PC-3 (cell line): ENCODE results near the gene RNF17. TPM values are rescaled to one million over a fixed set of nuclear protein-coding genes. Genes with fewer than 3 reads are reported as not detected.

Source experiments
- ATAC-seq: fragments of 200-7000 bp; cut with Tn5 transposase; 2 replicates; pipeline ENCODE4 v1.9.1; 2020; ENCODE audit warnings: mild to moderate bottlenecking, moderate library complexity
- BruUV-seq: library from RNA; stranded (reverse); fragments of 400-500 nt; replicated peaks from 2 replicates; lab custom pipeline; 2021; lab: Mats Ljungman, UMichigan
- CTCF ChIA-PET: fragments of 300-600 bp; sonication (Branson Sonifier 250); formaldehyde crosslinking; loops from one replicate; lab custom pipeline; 2022; ENCODE audit warnings: antibody characterized with exemption; lab: Charles Lee
- POLR2A ChIA-PET: fragments of 300-600 bp; sonication (Branson Sonifier 250); formaldehyde crosslinking; loops from one replicate; lab custom pipeline; 2022; ENCODE audit warnings: antibody characterized with exemption; ENCODE audit not compliant: unreplicated experiment; lab: Charles Lee
- DNase-seq: peaks from one replicate; pipeline ENCODE4 v3.0.0-alpha.2; 2015
- H2AFZ ChIP-seq: fragments of 300-600 bp; sonication (generic); 2 replicates; pipeline ENCODE4 v1.6.0; 2016; ENCODE audit warnings: antibody characterized with exemption, low read length
- H3F3A ChIP-seq: fragments of 300-600 bp; sonication (generic); one replicate; pipeline ENCODE4 v1.6.0; 2017; ENCODE audit warnings: antibody characterized with exemption, low read length, control low read depth, mild to moderate bottlenecking; ENCODE audit not compliant: unreplicated experiment
- H3K27ac ChIP-seq: fragments of 300-600 bp; sonication (generic); 2 replicates; pipeline ENCODE4 v1.5.1; 2016; ENCODE audit warnings: mild to moderate bottlenecking, low read length
- H3K27me3 ChIP-seq: fragments of 300-600 bp; sonication (generic); 2 replicates; pipeline ENCODE4 v1.6.1; 2016; ENCODE audit warnings: low read length, mixed read lengths
- H3K36me3 ChIP-seq: fragments of 300-600 bp; sonication (generic); 2 replicates; pipeline ENCODE4 v1.6.1; 2016; ENCODE audit warnings: low read depth, mixed run types, low read length, mixed read lengths
- H3K4me1 ChIP-seq: fragments of 300-600 bp; sonication (generic); 2 replicates; pipeline ENCODE4 v1.5.1; 2016; ENCODE audit warnings: low read length; ENCODE audit not compliant: insufficient read depth
- H3K4me2 ChIP-seq: fragments of 300-600 bp; sonication (generic); 2 replicates; pipeline ENCODE4 v1.6.0; 2016; ENCODE audit warnings: low read length
- H3K4me3 ChIP-seq: fragments of 300-600 bp; sonication (generic); 2 replicates; pipeline ENCODE4 v1.5.1; 2016; ENCODE audit warnings: mild to moderate bottlenecking, low read length, mixed read lengths
- H3K79me2 ChIP-seq: fragments of 300-600 bp; sonication (generic); 2 replicates; pipeline ENCODE4 v1.6.1; 2017; ENCODE audit warnings: low read length, mixed read lengths
- H3K9ac ChIP-seq: fragments of 300-600 bp; sonication (generic); 2 replicates; pipeline ENCODE4 v1.6.0; 2016; ENCODE audit warnings: mild to moderate bottlenecking, low read length
- H3K9me2 ChIP-seq: fragments of 300-600 bp; sonication (generic); replicated peaks from 2 replicates; pipeline ENCODE4 v1.6.1; 2016; ENCODE audit warnings: mixed run types, low read length, mixed read lengths
- H3K9me3 ChIP-seq: fragments of 300-600 bp; sonication (generic); 2 replicates; pipeline ENCODE4 v1.6.1; 2016; ENCODE audit warnings: low read length, mixed read lengths
- H4K20me1 ChIP-seq: fragments of 300-600 bp; sonication (generic); 2 replicates; pipeline ENCODE4 v1.6.1; 2016; ENCODE audit warnings: low read length, mixed read lengths
- EZH2 ChIP-seq: fragments of 300-600 bp; sonication (generic); IDR thresholded peaks from one replicate; pipeline ENCODE4 v1.6.1; 2017; ENCODE audit warnings: antibody characterized with exemption, mild to moderate bottlenecking, low read length; ENCODE audit not compliant: unreplicated experiment
- EZH2phosphoT487 ChIP-seq: fragments of 300-600 bp; sonication (generic); IDR thresholded peaks from 2 replicates; pipeline ENCODE4 v1.6.1; 2018; ENCODE audit warnings: mild to moderate bottlenecking, antibody characterized with exemption, low read length, borderline replicate concordance
- intact Hi-C: fragments of 100-400 bp; cut with micrococcal nuclease; formaldehyde crosslinking; loops from 2 replicates; pipeline ENCODE4 v1.9.0; 2023
- total RNA-seq: library from RNA; depleted of rRNA; stranded (reverse); fragments of >200 nt; gene quantifications from 2 replicates; pipeline ENCODE4 v1.2.3, GENCODE V29; 2014
- TF ChIP-seq, protein P1 (sequence below): fragments of 300-600 bp; sonication (generic); conservative IDR thresholded peaks from 2 replicates; pipeline ENCODE4 v1.5.1; 2017; ENCODE audit warnings: antibody characterized with exemption, low read depth, mild to moderate bottlenecking, low read length

Gene RNF17
- total RNA-seq, 1 experiment from 2014 or later = not detected

DNA sequence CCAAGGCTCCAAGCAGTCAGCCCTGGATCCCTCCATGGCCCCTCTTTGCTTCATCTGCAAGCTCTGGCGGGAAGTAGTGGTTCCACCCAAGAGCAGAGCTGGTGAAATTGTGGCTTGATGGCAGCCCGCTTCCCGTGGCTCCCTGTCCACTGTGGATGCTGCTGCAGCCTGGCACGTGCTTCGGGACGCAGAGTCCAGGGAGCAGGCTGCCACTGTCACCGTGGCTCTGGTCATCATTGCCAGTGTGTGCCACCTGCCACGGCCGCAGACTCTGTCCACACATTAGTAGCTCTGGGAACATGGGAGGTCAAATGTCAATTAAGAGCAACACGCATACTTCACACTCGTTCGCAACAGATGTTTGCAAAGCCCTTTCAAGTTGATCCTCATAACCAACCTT, 40.8 kb upstream of the RNF17 start:
- Histone ChIP-seq H3K9ac (no peak overlapping the region), H4K20me1 (no peaks in the 10 kb centered on the region), H3K27me3 (peaks cover 60% of the 10 kb centered on the region), H3K4me2 (no peak overlapping the region), H3K79me2 (no peaks in the 10 kb centered on the region), H3K9me2 (no peaks in the 10 kb centered on the region), H3K27ac (no peak overlapping the region), H3K36me3 (no peaks in the 10 kb centered on the region), H3K9me3 (no peaks in the 10 kb centered on the region), H3F3A (no peaks in the 10 kb centered on the region), H3K4me1 (no peaks in the 10 kb centered on the region), H2AFZ (no peak overlapping the region), H3K4me3 (no peak overlapping the region)
- no peak for DNase-seq
- POLR2A ChIA-PET = no interaction called here
- CTCF ChIA-PET = no interaction called here
- TF ChIP-seq EZH2phosphoT487 (no peak), EZH2 (no peak)
- TF ChIP-seq, protein P1, sequence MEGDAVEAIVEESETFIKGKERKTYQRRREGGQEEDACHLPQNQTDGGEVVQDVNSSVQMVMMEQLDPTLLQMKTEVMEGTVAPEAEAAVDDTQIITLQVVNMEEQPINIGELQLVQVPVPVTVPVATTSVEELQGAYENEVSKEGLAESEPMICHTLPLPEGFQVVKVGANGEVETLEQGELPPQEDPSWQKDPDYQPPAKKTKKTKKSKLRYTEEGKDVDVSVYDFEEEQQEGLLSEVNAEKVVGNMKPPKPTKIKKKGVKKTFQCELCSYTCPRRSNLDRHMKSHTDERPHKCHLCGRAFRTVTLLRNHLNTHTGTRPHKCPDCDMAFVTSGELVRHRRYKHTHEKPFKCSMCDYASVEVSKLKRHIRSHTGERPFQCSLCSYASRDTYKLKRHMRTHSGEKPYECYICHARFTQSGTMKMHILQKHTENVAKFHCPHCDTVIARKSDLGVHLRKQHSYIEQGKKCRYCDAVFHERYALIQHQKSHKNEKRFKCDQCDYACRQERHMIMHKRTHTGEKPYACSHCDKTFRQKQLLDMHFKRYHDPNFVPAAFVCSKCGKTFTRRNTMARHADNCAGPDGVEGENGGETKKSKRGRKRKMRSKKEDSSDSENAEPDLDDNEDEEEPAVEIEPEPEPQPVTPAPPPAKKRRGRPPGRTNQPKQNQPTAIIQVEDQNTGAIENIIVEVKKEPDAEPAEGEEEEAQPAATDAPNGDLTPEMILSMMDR = no peak
- intact Hi-C loops = no loop called here
- no peak for ATAC-seq
- no TSS peak for BruUV-seq

DNA sequence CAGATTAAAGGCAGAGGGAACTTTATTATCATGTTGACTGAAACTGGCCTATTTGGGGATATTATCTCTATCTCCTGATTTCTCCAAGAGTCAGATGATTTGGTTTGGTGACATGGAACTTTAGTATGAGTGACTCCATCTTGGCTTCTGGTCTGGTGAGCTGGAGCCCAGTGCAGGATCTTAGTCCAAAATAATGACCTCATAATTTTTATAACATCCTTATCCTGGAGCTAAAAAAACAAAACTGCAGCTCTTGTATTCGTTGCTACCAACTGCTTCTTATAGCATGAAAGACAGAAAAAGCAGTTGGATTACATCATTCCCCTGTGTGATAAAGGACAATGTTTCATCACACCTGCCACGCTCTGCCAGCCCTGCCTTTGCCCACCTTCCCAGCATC, 39.3 kb upstream of the RNF17 start:
- Histone ChIP-seq H3K4me1 (no peaks in the 10 kb centered on the region), H2AFZ (no peak overlapping the region), H3K36me3 (no peaks in the 10 kb centered on the region), H3K27ac (no peak overlapping the region), H3K4me2 (no peak overlapping the region), H4K20me1 (no peaks in the 10 kb centered on the region), H3K9me3 (no peaks in the 10 kb centered on the region), H3K27me3 (peaks cover 46% of the 10 kb centered on the region), H3K9ac (no peak overlapping the region), H3K79me2 (no peaks in the 10 kb centered on the region), H3K9me2 (no peaks in the 10 kb centered on the region), H3F3A (no peaks in the 10 kb centered on the region), H3K4me3 (no peak overlapping the region)
- intact Hi-C loops = loop anchor here (5.0 kb wide), 1 partner anchor 32 kb away; no protein-coding TSS in a partner anchor
- DNase-seq (no peak), ATAC-seq (no peak)
- ChIA-PET CTCF (no interaction called here), POLR2A (no interaction called here)
- no TSS peak for BruUV-seq
- TF ChIP-seq, protein P1 = no peak
- TF ChIP-seq EZH2phosphoT487 (no peak), EZH2 (no peak)

DNA sequence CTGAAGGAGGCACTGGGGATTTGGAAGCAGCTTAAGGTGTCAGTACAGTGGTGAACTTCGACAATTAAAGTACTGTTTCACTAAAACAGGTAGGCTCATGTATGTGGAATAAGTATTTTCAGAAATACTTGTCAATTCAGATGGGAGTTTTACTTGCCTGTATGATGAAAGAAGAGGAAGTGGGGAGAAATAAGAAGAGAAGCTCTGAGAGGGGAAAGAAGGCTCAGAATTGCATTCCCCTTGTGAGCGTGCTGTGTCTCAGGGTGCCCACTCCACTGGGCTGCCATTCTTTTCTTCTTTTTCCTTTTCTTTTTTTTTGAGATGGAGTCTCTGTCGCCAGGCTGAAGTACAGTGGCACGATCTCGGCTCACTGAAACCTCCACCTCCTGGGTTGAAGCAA, 38.6 kb upstream of the RNF17 start:
- no peak for TF ChIP-seq EZH2
- no peak for TF ChIP-seq EZH2phosphoT487
- TF ChIP-seq, protein P1 = no peak
- DNase-seq = no peak
- H3K9ac ChIP-seq = no peak overlapping the region
- H3K27ac ChIP-seq = no peak overlapping the region
- BruUV-seq = no TSS peak
- H3F3A ChIP-seq = no peaks in the 10 kb centered on the region
- H3K4me2 ChIP-seq = no peak overlapping the region
- H3K27me3 ChIP-seq = peaks cover 40% of the 10 kb centered on the region
- H3K4me3 ChIP-seq = no peak overlapping the region
- intact Hi-C loops = loop anchor here (5.0 kb wide), 1 partner anchor 33 kb away; no protein-coding TSS in a partner anchor
- CTCF ChIA-PET = no interaction called here
- H3K36me3 ChIP-seq = no peaks in the 10 kb centered on the region
- H3K9me2 ChIP-seq = no peaks in the 10 kb centered on the region
- H3K9me3 ChIP-seq = no peaks in the 10 kb centered on the region
- no peak for ATAC-seq
- no peak overlapping the region for H2AFZ ChIP-seq
- POLR2A ChIA-PET = no interaction called here
- H3K79me2 ChIP-seq = no peaks in the 10 kb centered on the region
- no peaks in the 10 kb centered on the region for H3K4me1 ChIP-seq
- H4K20me1 ChIP-seq = no peaks in the 10 kb centered on the region
